GM21515 (cell line): Measurements from ENCODE around the gene COPA.
"Not testable (repeated sequence)": the region's sequence is repeated elsewhere in the genome, so short reads cannot be mapped to it uniquely, and the experiment has no call there.

Source experiments
- ATAC-seq: cut with Tn5 transposase; IDR thresholded peaks from one replicate; pipeline ENCODE4 v1.9.1; 2021; ENCODE audit not compliant: unreplicated experiment

COPA gene

DNA sequence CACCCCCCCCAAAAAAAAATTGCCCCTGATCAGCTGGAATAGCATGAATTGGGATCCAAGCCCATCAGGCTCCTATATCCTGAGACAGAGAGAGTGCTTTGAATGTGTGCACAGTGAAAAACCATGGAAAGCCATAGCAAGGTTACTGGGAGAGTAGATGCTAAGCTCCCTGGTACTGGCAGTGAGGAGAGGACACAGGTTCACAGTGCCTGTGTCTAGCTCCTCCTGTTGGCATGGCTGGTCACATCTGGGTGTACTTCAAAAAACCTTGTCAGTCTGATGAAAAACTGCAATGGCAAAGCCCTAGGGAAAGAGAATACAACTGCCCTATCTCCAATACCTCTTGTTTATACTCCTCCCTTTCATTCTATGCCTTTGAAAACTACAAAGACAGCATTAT is 12.9 kb downstream of the COPA start:
- ATAC-seq: no peak

DNA sequence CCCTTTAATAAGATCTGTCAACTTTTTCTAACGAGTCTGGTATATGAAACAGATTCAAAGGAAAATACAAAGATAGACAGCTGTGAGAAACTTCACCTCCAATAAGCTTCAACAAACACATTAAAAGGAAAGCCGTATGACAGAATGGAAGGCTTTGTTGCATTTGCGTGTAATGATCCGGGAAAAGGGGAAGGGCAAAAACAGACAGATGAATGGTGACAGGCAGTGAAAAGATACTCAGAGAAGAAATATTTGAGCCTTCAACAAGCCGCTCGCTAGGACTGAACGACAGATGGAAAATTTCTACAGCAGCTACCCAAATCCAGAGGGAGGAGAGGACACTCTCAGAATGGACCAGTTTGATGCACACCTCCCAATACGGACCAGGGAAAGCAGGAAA is 14.9 kb downstream of the COPA start:
- no peak for ATAC-seq

DNA sequence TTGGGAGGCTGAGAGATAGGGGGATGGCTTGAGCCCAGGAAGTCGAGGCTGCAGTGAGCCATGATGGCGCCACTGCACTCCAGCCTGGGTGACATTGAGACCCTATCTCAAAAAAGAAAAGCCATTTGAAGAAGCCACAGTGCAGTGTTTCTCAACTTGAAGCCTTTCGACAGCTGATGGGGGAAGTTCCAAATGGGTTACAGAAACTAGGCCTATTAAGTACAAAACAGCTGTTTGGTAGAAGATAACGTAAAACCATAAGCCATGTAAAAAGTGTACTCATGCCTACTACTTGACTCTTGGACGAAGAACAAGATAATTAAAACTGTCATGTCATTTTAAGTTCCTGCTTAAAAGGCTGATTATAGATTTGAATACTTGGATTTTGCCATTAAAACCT is 16.6 kb downstream of the COPA start:
- ATAC-seq: no peak

DNA sequence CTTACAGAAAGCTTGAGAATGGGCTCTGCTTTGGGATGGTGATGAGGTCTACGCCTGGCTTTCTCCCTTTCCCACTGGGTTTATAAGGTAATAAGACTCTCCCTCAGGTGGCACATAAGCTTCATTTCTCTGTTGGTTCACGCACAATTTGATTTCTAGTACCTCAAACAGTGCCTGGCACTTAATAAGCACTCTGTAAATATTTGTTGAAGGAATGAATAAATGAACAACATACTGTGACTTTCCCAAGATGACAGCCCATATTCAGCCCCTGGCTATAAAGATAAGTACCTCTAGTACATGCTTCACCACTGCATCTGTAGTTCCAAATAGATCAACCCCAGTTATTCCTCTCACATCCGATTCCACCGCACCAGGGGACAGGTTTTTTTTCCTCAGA is 17.8 kb downstream of the COPA start:
- ATAC-seq: no peak

DNA sequence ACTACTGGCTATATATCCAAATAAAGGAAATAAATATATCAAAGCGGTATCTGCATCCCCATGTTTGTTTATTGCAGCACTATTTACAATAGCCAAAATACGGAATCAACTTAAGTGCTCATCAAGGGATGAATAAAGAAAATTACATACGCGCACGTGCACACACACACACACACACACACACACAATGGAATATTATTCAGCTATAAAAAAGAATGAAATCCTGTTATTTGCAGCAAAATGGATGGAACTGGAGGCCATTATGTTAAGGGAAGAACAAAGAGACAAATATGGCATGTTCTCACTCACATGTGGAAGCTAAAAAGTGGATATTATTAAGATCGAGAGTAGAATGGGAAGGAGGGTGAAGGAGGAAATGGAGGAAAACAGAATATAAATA is 20.2 kb downstream of the COPA start:
- ATAC-seq: no peak

DNA sequence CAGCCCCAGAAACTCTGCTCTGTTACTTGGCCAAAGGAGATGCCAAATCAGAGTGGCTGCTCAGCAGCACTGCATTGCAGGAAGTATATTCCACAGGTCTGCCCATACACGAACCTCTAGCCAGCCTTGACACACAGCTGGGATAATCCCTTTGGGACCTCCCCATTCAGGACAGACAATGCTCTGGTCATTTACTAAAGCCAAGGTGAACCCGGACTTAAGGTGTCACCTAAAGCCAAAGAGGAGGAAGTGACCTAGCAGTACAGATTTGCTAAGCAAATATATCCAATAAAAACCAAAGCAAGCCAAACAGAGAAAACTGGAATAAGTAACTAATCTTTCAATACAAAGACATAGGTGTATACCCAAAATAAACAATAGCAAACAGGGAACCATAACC is 27.7 kb downstream of the COPA start:
- no peak for ATAC-seq

DNA sequence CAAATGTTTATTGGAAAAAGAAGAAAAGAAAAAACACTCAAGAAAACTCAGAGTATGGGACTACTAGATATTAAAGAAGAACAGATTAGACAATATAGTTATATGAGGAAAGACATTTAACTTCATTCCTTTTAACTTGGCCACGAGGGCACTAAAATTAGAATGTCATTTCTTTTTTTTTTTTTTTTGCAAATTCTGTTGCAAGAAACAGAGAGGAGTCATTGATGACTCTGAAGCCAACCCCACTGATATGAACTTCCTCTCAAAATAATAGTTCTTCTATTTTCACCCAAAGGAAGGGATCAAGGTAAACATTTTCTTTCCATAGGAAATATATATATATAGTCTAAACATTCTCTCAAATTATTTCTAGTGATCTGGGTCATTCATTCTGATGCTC is 33.5 kb downstream of the COPA start:
- ATAC-seq: no peak

DNA sequence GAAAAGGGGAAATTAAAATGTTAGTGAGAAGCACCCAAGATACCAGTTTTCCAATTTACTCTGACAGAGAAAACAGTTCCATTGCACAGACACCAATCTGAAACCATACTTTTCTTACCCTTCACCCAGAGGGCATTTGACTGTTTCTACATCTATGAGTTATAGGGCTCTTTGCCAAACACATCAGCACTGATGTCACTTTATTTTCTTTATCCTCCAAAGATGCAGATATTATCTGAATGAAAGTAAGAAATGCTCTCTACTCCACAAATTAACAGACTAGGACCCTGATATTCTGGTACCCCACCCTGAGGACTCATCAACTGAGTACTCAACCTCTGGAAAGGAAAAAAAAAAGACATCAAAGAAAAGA is 33.9 kb downstream of the COPA start:
- no peak for ATAC-seq

DNA sequence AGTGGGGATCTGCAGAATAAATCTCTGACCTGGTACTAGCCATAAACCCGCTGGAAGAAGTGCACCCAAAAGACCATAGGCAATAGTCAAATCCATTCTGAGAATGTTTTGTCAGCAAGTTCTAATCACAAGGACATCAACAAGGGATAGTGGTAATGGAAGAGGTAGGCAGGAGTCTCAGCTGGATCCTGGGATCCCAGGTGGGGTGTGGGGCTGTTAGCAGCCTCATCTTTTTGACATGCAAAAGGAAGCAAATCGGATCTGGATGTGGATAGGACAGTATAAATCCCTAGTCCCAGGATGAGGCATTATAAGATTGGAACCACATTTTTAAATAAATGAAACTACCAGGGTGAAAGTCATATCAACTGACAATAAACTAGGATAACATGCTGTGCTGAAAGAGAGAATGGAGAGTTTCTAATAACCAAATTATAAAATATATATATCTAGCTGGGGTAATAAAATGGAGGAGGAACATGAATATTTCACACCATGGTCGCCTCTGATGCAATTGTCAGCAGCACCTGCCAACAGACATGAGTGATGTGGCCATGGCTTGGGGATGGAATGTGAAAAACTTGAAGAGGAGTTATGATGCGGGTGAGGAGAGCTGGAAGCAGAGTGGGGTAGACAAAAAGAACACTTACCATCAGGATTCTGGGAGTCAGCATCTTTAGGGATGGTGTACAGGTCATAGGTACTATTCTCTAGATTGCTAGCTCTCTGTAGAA is 34.4 kb downstream of the COPA start:
- no peak for ATAC-seq

DNA sequence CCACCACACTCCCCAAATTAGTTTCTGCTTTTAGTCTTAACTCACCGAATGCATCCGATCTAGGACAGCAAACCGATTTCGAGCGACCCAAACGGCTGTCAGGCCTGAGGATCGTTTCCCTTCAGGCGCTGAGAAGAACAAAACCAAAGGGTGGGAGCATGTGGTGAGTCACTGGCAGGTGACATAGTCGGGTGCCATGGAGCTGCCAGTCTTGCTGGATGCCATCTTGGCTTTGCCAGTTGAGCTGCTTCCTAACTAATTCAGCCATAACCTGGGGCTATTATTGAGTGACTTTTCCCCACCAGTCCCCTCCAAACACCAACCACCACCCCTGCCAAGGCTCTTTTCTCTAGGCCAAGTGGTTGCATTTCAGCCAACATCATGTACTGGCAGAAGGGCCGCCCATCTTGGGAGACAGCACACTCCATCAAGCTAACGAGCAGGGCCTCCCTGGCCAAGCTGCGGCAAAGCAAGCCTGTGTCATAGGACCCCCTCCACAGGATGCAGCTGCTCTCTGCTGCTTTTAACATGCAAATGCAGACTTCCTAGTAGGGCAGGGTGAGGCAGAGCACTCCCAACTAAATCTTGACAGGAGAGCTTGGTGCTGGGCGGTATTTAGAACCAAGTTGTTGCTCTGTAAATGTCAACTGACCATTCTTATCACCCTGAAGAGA is 35.8 kb downstream of the COPA start:
- no peak for ATAC-seq

DNA sequence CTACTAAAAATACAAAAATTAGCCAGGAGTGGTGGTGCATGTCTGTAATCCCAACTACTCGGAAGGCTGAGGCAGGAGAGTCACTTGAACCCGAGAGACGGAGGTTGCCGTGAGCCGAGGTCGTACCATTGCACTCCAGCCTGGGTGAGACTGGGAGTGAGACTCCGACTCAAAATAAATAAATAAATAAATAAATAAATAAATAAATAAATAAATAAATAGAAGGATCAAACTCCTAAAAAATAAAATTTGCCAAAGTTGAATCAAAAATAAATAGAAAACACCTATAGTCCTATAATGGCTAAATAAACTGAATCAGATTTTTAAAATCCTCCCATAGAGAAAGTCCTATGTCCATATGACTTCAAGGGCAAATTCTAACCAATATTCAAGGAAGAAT is 42.9 kb downstream of the COPA start:
- ATAC-seq: no peak

DNA sequence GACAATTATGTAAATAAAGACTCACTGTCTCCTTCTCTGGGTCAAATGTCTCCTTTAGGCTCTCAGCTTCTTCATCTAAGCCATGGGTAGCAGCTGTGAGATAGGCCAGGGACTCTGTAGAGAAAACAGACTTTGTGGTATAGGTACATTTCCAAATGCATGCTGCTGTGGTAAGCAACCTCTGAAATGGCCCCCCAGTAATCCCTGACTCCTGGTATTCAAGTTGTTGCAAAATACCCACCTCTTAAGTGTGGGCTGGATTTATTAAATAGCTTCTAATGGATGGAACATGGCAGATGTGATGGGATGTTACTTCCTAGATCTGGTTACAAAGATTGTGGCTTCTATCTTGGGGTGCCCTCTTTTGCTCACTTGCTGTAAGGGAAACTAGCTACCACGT is 47.0 kb downstream of the COPA start:
- ATAC-seq: no peak

DNA sequence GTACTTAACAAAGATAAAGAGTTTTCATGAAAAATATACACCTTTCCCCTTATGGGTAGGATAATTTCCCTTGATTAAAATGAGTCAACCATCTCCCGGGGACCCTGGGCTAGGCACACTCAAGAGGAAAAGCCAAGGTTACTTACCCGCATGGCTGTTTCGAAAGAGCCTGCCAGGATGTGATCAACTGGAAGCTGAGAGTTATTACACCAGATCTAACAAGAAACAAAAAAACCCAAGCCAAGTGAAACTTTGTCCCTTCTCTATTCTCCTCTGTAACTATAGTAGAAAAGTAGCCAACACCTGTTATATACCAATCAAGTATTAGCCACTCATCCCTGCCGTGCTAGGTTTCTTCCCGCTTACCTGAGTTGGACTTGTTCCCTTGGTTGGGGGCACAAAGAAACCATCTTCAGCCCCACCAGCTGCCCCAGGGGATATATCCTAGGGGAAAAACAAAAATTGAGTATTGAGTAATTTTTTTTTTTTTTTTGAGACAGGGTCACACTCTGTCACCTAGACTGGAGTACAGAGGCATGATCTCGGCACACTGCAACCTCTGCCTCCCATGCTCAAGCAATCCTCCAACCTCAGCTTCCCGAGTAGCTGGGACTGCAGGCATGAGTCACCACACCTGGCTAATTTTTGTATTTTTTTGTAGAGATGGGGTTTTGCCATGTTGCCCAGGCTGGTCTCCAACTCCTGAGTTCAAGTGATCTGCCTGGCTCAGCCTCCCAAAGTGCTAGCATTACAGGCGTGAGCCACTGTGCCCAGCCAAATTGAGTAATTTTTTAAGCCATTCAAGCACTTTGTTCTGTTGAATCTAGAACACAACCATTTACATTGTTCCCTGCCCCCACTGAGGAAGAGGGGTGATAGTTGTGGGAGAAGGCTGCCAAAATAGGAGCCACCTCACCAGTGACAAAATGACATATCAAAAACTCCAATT is 49.8 kb downstream of the COPA start:
- no peak for ATAC-seq

DNA sequence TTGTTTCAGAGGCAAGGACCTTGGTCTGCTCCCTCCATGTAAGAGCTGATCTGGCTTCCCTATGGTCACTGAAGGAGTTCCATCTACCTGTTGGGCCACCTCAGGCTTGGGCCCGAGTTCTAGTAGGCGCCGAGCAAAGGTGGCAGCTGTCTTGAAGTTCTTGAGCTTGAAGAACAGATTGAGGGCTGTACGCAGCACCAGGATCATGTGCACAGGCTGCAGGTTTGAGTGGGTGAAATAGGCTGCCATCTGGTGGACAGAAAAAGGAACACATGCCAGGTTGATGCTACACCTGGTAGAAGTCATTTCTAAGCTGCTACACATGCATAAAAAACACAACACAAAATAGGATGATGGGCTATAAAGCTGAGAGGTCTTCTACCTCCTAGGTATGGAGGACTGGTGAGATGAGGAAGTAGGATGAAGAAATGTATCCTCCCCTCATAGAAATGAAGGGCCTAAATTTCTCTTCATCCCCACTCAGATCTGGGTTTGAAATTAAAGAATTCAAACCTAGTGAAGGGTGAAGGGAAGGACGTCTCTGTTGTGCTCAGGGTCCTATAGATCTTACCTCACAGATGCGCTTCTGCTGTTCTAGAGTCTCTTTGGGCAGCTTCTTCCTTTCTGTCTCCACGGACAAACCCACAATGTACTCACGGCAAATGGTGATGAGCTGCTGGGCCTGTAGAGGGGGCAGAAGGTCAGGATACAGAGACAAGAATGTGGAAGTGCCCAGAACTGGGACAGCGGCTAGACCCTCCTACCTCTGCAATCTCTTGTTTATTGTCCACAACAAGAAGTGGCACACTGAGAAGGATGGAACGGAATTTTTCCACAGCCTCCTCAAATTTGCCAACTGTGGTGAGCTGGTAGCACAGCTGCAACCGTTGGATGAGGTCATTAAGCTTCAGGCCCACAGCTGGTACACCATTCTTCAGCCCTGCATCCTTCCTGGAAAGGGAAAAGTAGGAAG is 51.5 kb downstream of the COPA start:
- no peak for ATAC-seq

DNA sequence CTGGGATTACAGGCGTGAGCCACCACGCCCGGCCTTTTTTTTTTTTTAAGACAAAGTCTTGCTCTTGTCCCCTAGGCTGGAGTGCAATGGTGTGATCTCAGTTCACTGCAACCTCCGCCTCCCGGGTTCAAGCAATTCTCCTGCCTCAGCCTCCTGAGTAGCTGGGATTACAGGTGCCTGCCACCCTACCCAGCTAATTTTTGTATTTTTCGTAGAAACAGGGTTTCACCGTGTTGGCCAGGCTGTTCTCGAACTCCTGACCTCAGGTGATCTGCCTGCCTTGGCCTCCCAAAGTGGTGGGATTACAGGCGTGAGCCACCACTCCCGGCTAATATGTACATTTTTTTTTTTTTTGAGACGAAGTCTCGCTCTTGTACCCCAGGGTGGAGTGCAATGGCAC is 55.3 kb downstream of the COPA start:
- not testable (repeated sequence) for ATAC-seq

DNA sequence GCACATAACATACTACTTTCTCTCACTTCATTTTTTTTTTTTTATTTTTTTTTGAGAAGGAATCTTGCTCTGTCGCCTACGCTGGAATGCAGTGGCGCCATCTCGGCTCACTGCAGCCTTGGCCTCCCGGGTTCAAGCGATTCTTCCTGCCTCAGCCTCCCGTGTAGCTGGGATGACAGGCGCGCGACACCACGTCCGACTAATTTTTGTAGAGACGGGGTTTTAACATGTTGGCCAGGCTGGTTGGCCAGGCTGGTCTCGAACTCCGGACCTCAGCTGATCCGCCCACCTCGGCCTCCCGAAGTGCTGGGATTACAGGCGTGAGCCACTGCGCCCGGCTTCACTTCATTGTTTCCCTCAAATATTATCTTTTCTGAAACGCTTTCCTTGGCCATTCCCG is 57.5 kb downstream of the COPA start:
- ATAC-seq: no peak

DNA sequence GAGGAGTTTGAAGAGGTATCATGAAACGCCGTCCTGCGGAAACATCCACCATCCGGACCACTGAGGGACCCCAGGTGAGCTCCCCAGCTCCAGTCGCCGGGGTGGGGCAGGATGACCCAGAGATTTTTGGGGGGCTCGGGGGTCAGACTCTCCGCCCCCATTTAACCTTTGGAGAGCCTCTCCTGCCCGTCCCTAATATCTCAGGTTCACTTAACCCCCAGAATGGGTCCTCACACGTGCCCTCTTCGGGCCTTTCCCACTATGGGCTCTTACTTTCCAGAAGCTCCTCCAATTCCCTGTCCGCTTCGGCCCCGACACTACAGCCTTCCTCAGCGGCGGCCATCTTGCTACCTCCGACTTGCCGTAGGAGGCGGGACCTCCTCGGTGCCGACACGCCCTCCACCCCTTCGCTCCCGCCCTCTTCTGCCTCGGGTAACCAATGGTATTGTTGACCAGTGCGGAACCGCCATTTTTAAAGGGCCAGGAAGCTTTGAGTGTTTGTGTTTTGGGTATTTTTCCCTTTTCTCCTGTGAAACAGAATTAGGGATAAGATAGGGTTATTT is 58.2 kb downstream of the COPA start, which contains the start of gene PEX19:
Gene PEX19, minus strand, starts transcription at position 352 of the 563 bp plus-strand sequence. Its CDS starts 9 bp downstream, at position 343.
- peak; percentile 95 for ATAC-seq

DNA sequence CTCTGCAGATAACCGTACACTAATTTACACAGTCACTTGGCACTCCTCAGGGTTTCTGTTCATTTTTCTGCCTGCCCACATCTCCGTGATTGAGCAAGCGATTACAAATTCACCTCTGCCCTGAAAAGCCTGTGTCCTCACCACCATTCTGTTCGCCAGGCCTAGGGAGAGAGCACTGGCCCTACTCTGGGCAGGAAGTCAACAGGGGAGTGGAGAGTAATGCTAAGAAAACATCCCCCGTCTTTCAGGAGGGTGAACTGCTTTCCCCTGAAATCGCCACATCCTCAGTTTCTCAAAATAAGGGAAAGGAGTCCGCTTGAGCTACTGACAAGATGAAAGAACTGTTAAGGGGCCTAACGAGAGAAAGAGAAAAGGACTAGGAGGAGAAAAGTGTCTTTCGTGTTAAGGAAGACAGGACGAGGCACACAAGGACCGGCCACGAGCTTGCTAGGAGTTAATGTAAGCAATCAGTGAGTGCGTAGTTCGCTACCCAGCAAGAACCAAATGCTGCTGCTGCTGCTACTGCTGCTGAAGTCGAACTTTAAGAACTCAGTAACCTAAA is 58.7 kb downstream of the COPA start:
- peak; percentile 11 for ATAC-seq

DNA sequence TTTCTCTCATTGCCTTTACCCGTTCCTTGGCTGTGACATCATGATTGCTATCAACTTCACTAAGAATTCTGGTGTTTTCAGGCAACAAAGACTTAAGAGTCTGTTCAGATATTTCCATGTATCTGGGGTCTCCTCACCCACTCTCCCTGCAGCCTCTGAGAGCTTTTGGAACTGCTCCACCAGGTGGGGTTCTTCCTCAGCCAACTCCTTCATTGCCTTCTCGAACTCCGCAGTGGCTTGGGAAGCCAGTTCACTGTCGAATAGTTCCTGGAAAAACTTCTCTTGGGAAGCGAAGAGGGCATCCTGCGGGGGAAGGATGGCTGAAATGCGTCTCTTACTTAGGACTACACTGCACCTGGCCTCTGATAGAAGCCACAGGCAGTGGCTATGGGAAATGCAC is 60.2 kb downstream of the COPA start:
- no peak for ATAC-seq

DNA sequence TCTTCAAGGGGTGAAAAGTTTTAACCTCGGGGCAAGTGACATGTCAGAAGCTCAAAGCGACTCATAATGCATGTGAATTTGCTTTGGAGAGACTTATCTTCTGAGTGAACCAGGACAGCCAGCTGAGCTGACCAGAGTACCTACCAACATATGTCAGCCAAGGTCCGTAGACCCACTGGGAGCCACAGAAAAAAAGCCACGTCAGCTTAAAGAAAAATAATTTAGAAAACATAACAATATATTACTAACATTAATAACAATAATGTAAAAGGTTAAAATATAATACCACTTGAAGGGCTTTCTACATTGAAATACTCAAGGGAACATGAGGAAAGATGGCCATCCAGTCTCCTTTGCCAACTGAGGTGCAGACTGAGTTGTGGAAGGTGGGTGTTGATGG is 65.1 kb downstream of the COPA start:
- no peak for ATAC-seq
